Measurements from ENCODE around the gene RNU5B-1. TPM values are rescaled to one million over a fixed set of nuclear protein-coding genes. Genes with fewer than 3 reads are reported as not detected.

Gene RNU5B-1
- polyA plus RNA-seq, 1 of the 3 experiments (the other 2 are of a cell fraction), result not detected

DNA sequence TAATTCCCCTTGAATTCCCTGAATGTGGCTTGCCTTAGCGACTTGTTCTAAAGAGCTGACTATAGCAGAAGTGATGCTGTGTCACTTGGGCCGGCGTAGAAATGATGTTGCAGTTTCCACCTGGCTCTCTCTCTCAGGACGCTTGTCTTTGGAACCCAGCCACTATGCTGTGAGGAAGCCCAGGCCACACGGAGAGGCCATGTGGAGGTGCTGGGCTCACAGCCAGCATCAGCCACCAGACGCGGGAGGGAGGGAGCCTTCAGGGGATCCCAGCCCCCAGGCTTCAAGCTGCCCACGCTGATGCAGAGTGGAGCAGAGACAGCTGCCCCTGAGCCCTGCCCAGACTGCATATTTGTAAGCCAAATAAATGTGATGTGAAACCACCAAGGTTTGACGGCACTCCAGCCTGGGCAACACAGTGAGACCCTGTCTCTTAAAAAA is 18.6 kb downstream of the RNU5B-1 start:
- Histone ChIP-seq H3K36me3 (replicated peaks in 1 of 2; ENCODE audit: control insufficient read depth in 1 of 2, insufficient read depth in 2 of 2, low read length in 1 of 2) (no peaks in the 10 kb centered on the region), H3K4me3 (ENCODE audit: low read depth in 2 of 2, low read length in 1 of 2) (no peak overlapping the region), H3K9me3 (no peaks in the 10 kb centered on the region), H3K9ac (no peak overlapping the region), H3K9me2 (no peaks in the 10 kb centered on the region), H3K27me3 (ENCODE audit: insufficient read depth) (peaks cover 12% of the 10 kb centered on the region; the same call in 1 of the 2 replicates), H3K4me1 (ENCODE audit: control insufficient read depth in 1 of 2, insufficient read depth in 2 of 2, low read depth in 1 of 2, low read length in 1 of 2) (peaks cover 0 to 16% of the 10 kb centered on the region in 2 experiments; a peak in 1 of 4 replicates), H3K27ac (ENCODE audit: low read depth in 2 of 2, low read length in 1 of 2) (no peak overlapping the region), H3K79me2 (ENCODE audit: insufficient read depth) (no peaks in the 10 kb centered on the region), H2AFZ (ENCODE audit: low read depth) (no peak overlapping the region), H3F3A (replicated peaks; ENCODE audit: insufficient read depth) (peaks cover 4% of the 10 kb centered on the region), H4K20me1 (ENCODE audit: insufficient read depth) (no peaks in the 10 kb centered on the region), H3K4me2 (peak overlapping the region; percentile 45; the same call in 1 of the 2 replicates)
- POLR2A ChIA-PET, result interaction anchor here (1.2 kb wide), 1 partner anchor 19 kb away, joined by 11 read pairs; the partner anchor contains the start of gene RNU5B-1
- CTCF ChIA-PET, result interaction anchor here (0.6 to 21.5 kb wide), 6 partner anchors 9 to 289 kb away, joined by 3 to 969 read pairs (median 4); partner anchors contain the start of gene IGDCC3
- peak; percentile 94 for DNase-seq
- WGBS (ENCODE audit: low lambda C conversion rate), result 17% methylated on average over 8 of the region's 9 CpGs
- peak; percentile 51; the same call in 1 of the 2 replicates for TF ChIP-seq SIN3A (IDR thresholded peaks at IDR 0.05; ENCODE audit: borderline replicate concordance, low read depth, low read length)
- TF ChIP-seq NFIC (IDR thresholded peaks at IDR 0.05; ENCODE audit: borderline replicate concordance), result peak; percentile 94
- TF ChIP-seq GATA2 (CRISPR knock-in tag; IDR thresholded peaks at IDR 0.05), result peak; percentile 55; the same call in 1 of the 2 replicates
- TF ChIP-seq TEAD4 (IDR thresholded peaks at IDR 0.05; ENCODE audit: borderline replicate concordance, insufficient read depth), result peak; percentile 40; the same call in 1 of the 2 replicates
- peak; percentile 45 to 93; a peak in 3 of 4 replicates for TF ChIP-seq EP300 (IDR thresholded peaks at IDR 0.05; ENCODE audit: borderline replicate concordance in 1 of 2, low read depth in 1 of 2, low read length in 1 of 2)
- TF ChIP-seq POLR2AphosphoS5 (IDR thresholded peaks at IDR 0.05; ENCODE audit: low read depth, low read length), result peak; percentile 76
- TF ChIP-seq, protein P1, sequence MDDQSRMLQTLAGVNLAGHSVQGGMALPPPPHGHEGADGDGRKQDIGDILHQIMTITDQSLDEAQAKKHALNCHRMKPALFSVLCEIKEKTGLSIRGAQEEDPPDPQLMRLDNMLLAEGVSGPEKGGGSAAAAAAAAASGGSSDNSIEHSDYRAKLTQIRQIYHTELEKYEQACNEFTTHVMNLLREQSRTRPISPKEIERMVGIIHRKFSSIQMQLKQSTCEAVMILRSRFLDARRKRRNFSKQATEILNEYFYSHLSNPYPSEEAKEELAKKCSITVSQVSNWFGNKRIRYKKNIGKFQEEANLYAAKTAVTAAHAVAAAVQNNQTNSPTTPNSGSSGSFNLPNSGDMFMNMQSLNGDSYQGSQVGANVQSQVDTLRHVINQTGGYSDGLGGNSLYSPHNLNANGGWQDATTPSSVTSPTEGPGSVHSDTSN (IDR thresholded peaks at IDR 0.05), result peak; percentile 73
- peak; percentile 97 for TF ChIP-seq RCOR1 (IDR thresholded peaks at IDR 0.05; ENCODE audit: low read length)
- TF ChIP-seq FOXJ3 (CRISPR knock-in tag; IDR thresholded peaks at IDR 0.05), result peak; percentile 89
- TF ChIP-seq, protein P2, sequence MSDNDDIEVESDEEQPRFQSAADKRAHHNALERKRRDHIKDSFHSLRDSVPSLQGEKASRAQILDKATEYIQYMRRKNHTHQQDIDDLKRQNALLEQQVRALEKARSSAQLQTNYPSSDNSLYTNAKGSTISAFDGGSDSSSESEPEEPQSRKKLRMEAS (IDR thresholded peaks at IDR 0.05; ENCODE audit: low read depth), result peak; percentile 74
- no peak for TF ChIP-seq ELF1 (IDR thresholded peaks at IDR 0.05)
- TF ChIP-seq FOXM1 (IDR thresholded peaks at IDR 0.05; ENCODE audit: low read depth), result no peak
- TF ChIP-seq TCF12 (IDR thresholded peaks at IDR 0.05), result peak; percentile 94
- TF ChIP-seq MXI1 (IDR thresholded peaks at IDR 0.05; ENCODE audit: low read depth, low read length), result peak; percentile 79
- TF ChIP-seq, protein P3, sequence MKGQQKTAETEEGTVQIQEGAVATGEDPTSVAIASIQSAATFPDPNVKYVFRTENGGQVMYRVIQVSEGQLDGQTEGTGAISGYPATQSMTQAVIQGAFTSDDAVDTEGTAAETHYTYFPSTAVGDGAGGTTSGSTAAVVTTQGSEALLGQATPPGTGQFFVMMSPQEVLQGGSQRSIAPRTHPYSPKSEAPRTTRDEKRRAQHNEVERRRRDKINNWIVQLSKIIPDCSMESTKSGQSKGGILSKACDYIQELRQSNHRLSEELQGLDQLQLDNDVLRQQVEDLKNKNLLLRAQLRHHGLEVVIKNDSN (IDR thresholded peaks at IDR 0.05; ENCODE audit: borderline replicate concordance, low read depth), result peak; percentile 32; the same call in 1 of the 2 replicates
- no peak for TF ChIP-seq JUND (IDR thresholded peaks at IDR 0.05)
- TF ChIP-seq CHD2 (IDR thresholded peaks at IDR 0.05; ENCODE audit: low read length, partially characterized antibody), result peak; percentile 94
- no peak for TF ChIP-seq RFX5 (IDR thresholded peaks at IDR 0.05; ENCODE audit: low read length)
- TF ChIP-seq, protein P4, sequence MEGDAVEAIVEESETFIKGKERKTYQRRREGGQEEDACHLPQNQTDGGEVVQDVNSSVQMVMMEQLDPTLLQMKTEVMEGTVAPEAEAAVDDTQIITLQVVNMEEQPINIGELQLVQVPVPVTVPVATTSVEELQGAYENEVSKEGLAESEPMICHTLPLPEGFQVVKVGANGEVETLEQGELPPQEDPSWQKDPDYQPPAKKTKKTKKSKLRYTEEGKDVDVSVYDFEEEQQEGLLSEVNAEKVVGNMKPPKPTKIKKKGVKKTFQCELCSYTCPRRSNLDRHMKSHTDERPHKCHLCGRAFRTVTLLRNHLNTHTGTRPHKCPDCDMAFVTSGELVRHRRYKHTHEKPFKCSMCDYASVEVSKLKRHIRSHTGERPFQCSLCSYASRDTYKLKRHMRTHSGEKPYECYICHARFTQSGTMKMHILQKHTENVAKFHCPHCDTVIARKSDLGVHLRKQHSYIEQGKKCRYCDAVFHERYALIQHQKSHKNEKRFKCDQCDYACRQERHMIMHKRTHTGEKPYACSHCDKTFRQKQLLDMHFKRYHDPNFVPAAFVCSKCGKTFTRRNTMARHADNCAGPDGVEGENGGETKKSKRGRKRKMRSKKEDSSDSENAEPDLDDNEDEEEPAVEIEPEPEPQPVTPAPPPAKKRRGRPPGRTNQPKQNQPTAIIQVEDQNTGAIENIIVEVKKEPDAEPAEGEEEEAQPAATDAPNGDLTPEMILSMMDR (IDR thresholded peaks at IDR 0.05), result no peak

Data from SK-N-SH (cell line).